PC-9 (cell line): ENCODE measurements around the gene RTKN. TPM values are rescaled to one million over a fixed set of nuclear protein-coding genes. Genes with fewer than 3 reads are reported as not detected.

Experiments used
- BruUV-seq: library from RNA; stranded (reverse); fragments of 400-500 nt; replicated peaks from 2 replicates; lab custom pipeline; 2021; lab: Mats Ljungman, UMichigan
- CTCF ChIA-PET: fragments of 300-600 bp; sonication (Branson Sonifier 250); formaldehyde crosslinking; loops from one replicate; lab custom pipeline; 2022; ENCODE audit warnings: antibody characterized with exemption; lab: Charles Lee
- POLR2A ChIA-PET: fragments of 300-600 bp; sonication (Branson Sonifier 250); formaldehyde crosslinking; loops from one replicate; lab custom pipeline; 2022; ENCODE audit warnings: antibody characterized with exemption; ENCODE audit not compliant: unreplicated experiment; lab: Charles Lee
- DNase-seq, 2 experiments: peaks; one replicate each; pipeline versions ENCODE4 v3.0.0 to v3.0.0-alpha.2; 2015 to 2022; ENCODE audit warnings: mixed read lengths in 1 of 2
- H2AFZ ChIP-seq: fragments of 200-600 bp; sonication (generic); 2 replicates; pipeline ENCODE4 v1.8.1; 2017; ENCODE audit warnings: antibody characterized with exemption
- H3F3A ChIP-seq: fragments of 200-600 bp; sonication (generic); 2 replicates; pipeline ENCODE4 v1.8.1; 2017; ENCODE audit warnings: antibody characterized with exemption, mild to moderate bottlenecking, low read depth; ENCODE audit not compliant: insufficient read depth
- H3K27ac ChIP-seq: fragments of 200-600 bp; sonication (generic); 2 replicates; pipeline ENCODE4 v1.6.1; 2016; ENCODE audit warnings: mixed run types
- H3K27me3 ChIP-seq: fragments of 200-600 bp; sonication (generic); 2 replicates; pipeline ENCODE4 v1.6.1; 2016; ENCODE audit warnings: low read depth, mixed run types; ENCODE audit not compliant: insufficient read depth
- H3K36me3 ChIP-seq: fragments of 200-600 bp; sonication (generic); 2 replicates; pipeline ENCODE4 v1.6.1; 2016; ENCODE audit warnings: low read depth, mixed run types
- H3K4me1 ChIP-seq: fragments of 200-600 bp; sonication (generic); replicated peaks from 2 replicates; pipeline ENCODE4 v1.6.1; 2016; ENCODE audit warnings: mixed run types; ENCODE audit not compliant: insufficient read depth
- H3K4me2 ChIP-seq: fragments of 200-600 bp; sonication (generic); 2 replicates; pipeline ENCODE4 v1.6.1; 2017; ENCODE audit warnings: mixed run types
- H3K4me3 ChIP-seq: fragments of 200-600 bp; sonication (generic); 2 replicates; pipeline ENCODE4 v1.6.1; 2016; ENCODE audit warnings: mixed run types
- H3K79me2 ChIP-seq: fragments of 200-600 bp; sonication (generic); 2 replicates; pipeline ENCODE4 v1.6.1; 2017; ENCODE audit warnings: low read depth, mixed run types
- H3K9me2 ChIP-seq: fragments of 200-600 bp; sonication (generic); 2 replicates; pipeline ENCODE4 v1.8.1; 2017; ENCODE audit warnings: mild to moderate bottlenecking; ENCODE audit not compliant: insufficient read depth
- H3K9me3 ChIP-seq: fragments of 200-600 bp; sonication (generic); 2 replicates; pipeline ENCODE4 v1.8.1; 2016; ENCODE audit warnings: low read depth; ENCODE audit not compliant: insufficient read depth
- H4K20me1 ChIP-seq: fragments of 200-600 bp; sonication (generic); 2 replicates; pipeline ENCODE4 v1.8.1; 2017; ENCODE audit not compliant: insufficient read depth
- CTCF ChIP-seq: fragments of 200-600 bp; sonication (generic); conservative IDR thresholded peaks from 2 replicates; pipeline ENCODE4 v1.6.1; 2017; ENCODE audit warnings: mixed run types, antibody characterized with exemption, mild to moderate bottlenecking, moderate library complexity
- EZH2 ChIP-seq: fragments of 200-600 bp; sonication (generic); IDR thresholded peaks from 2 replicates; pipeline ENCODE4 v1.8.0; 2017; ENCODE audit warnings: antibody characterized with exemption, low read depth
- intact Hi-C: fragments of 100-400 bp; cut with micrococcal nuclease; formaldehyde crosslinking; loops from one replicate; pipeline ENCODE4 v1.10.0; 2022; ENCODE audit not compliant: unreplicated experiment
- total RNA-seq: library from RNA; stranded (reverse); gene quantifications from 2 replicates; pipeline ENCODE4 v1.2.3, GENCODE V29; 2021

RTKN gene
- total RNA-seq, 1 experiment from 2014 or later = 58.9 TPM

- POLR2A ChIA-PET = no interaction called here
- H3K27ac ChIP-seq = no peak overlapping the region
- H3K4me1 ChIP-seq = no peaks in the 10 kb centered on the region
- no peak overlapping the region for H3K4me3 ChIP-seq
- no peaks in the 10 kb centered on the region for H3K27me3 ChIP-seq
- intact Hi-C loops = no loop called here
- no peak for DNase-seq
- CTCF ChIA-PET = no interaction called here
- no peaks in the 10 kb centered on the region for H3K9me2 ChIP-seq
- H4K20me1 ChIP-seq = peaks cover 32% of the 10 kb centered on the region
- H3K36me3 ChIP-seq = 0 out of 2 replicates have a peak, but pooled peaks cover 7% of the 10 kb centered on the region
- no peak for TF ChIP-seq EZH2
- TF ChIP-seq CTCF = no peak
- H2AFZ ChIP-seq = no peak overlapping the region
- H3K4me2 ChIP-seq = no peak overlapping the region
- H3F3A ChIP-seq = no peaks in the 10 kb centered on the region
- H3K9me3 ChIP-seq = no peaks in the 10 kb centered on the region
- peaks cover 43% of the 10 kb centered on the region for H3K79me2 ChIP-seq
- no TSS peak for BruUV-seq
Observed at GRCh38 chr2:74384051-74384450, 57.7 kb downstream of the RTKN start.

DNA sequence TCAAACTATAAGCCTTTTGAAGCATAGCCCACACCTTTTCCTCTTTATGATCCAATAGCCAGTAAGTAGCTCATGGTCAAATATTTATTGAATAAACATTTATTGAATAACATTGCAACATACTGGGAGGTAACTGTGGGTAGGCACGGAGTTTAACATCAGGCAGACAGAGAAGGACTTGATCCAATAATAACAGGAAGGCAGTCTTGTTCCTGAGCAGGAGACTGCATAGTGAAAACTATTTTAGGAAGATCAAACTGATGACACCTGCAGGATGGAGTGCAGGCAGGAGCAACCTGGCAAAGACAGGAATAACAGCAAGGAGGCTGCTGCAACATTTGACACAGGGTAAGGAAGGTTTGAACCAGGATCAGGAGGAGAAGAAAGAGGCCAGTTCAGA is 58.5 kb downstream of the RTKN start:
- CTCF ChIA-PET = no interaction called here
- Histone ChIP-seq H2AFZ (no peak overlapping the region), H3K27me3 (no peaks in the 10 kb centered on the region), H3K9me2 (no peaks in the 10 kb centered on the region), H3K4me3 (no peak overlapping the region), H3K36me3 (0 out of 2 replicates have a peak, but pooled peaks cover 7% of the 10 kb centered on the region), H3K27ac (no peak overlapping the region), H3K4me2 (no peak overlapping the region), H3K4me1 (no peaks in the 10 kb centered on the region), H3K79me2 (peaks cover 35% of the 10 kb centered on the region), H4K20me1 (peaks cover 32% of the 10 kb centered on the region), H3K9me3 (no peaks in the 10 kb centered on the region), H3F3A (no peaks in the 10 kb centered on the region)
- TF ChIP-seq CTCF (no peak), EZH2 (no peak)
- no TSS peak for BruUV-seq
- POLR2A ChIA-PET = no interaction called here
- intact Hi-C loops = no loop called here
- no peak for DNase-seq

DNA sequence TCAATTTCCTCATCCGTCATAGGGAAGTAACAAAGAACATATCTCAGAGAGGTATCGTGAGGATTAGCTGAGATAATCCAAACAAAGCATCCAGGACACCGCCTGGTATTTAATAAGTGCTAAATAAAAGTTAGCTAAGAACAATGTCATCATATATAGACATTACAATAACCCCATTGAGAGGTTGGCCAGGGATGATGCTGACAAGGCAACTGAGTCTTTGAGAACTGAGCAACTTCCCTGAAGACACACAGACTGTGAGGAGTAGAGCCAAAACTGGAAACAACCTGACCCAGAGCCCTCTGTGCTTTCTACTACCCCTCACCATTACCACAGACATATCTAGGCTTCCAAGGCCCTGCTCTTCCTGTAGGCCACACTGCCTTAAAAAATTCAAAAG is 60.0 kb downstream of the RTKN start:
- peaks cover 22% of the 10 kb centered on the region for H3K79me2 ChIP-seq
- no peak overlapping the region for H2AFZ ChIP-seq
- intact Hi-C loops = no loop called here
- no peaks in the 10 kb centered on the region for H3F3A ChIP-seq
- H3K27me3 ChIP-seq = no peaks in the 10 kb centered on the region
- H3K4me1 ChIP-seq = no peaks in the 10 kb centered on the region
- H3K4me2 ChIP-seq = no peak overlapping the region
- DNase-seq = no peak
- peaks cover 13% of the 10 kb centered on the region; the same call in 1 of the 2 replicates for H3K36me3 ChIP-seq
- no peak overlapping the region for H3K4me3 ChIP-seq
- no peaks in the 10 kb centered on the region for H3K9me3 ChIP-seq
- BruUV-seq = no TSS peak
- CTCF ChIA-PET = no interaction called here
- no peak for TF ChIP-seq CTCF
- no peak for TF ChIP-seq EZH2
- H3K9me2 ChIP-seq = no peaks in the 10 kb centered on the region
- POLR2A ChIA-PET = no interaction called here
- no peak overlapping the region for H3K27ac ChIP-seq
- peaks cover 22% of the 10 kb centered on the region for H4K20me1 ChIP-seq
